Mesenteric fat pad (tissue), 1 donor: ENCODE measurements around the gene PCDHA4. TPM values are rescaled to one million over a fixed set of nuclear protein-coding genes. Genes with fewer than 3 reads are reported as not detected.
"Not testable (repeated sequence)": the region's sequence is repeated elsewhere in the genome, so short reads cannot be mapped to it uniquely, and the experiment has no call there.

ENCODE experiments used
- DNase-seq: peaks from one replicate; pipeline ENCODE4 v3.0.0-alpha.2; 2020; ENCODE audit warnings: low spot score
- total RNA-seq: library from RNA; stranded (reverse); fragmentation: NEBNext Ultra II Directional; extraction: Animal tissue kit (Norgen Biotek cat#: 25700); gene quantifications from one replicate; pipeline ENCODE4 v1.2.1, GENCODE V29; 2021
- donor health status: DM: yes; HTN: yes; CAD: no.

The PCDHA4 gene
- total RNA-seq, 1 donor from 2014 or later, result 0.32 TPM

DNA sequence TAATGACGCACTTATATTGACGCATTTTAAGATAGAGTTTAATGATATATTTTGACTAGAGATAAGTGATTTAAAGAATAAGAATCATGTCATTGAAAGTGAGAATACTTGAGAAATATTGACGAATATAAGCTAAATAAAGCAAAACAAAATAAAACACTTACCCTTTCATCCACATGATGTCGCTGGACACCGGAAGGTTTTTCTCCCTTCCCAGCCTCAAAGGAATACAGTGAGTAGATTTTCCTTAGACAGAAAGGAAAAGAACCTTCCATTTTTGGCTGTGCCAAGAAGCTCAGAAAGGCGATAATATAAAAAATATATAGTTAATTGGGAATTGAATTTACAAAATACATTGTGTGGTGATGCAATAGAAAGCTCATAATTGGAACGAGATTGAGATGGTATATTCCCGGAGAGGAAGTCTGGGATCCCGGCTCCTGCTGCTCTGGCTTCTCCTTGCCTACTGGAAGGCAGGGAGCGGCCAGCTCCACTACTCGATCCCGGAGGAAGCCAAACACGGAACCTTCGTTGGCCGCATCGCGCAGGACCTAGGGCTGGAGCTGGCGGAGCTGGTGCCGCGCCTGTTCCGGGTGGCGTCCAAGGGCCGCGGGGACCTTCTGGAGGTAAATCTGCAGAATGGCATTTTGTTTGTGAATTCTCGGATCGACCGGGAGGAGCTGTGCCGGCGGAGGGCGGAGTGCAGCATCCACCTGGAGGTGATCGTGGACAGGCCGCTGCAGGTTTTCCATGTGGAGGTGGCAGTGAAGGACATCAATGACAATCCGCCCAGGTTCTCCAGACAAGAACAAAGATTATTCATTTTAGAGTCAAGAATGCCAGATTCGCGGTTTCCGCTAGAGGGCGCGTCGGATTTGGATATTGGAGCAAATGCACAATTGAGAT, 14.8 kb downstream of the PCDHA4 start, which contains the start of gene PCDHA5:
Gene PCDHA5 (plus strand): TSS at position 239 of the 906 bp plus-strand sequence.
- no peak for DNase-seq

DNA sequence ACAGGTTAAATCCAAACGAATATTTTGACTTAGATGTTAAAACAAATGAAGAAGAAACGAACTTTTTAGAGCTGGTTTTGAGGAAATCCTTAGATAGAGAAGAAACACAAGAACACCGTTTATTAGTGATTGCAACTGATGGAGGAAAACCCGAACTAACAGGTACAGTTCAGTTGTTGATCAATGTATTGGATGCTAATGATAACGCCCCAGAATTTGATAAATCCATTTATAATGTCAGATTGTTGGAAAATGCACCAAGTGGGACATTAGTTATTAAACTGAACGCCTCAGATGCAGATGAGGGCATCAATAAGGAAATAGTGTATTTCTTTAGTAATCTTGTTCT, 15.4 kb downstream of the PCDHA4 start:
- DNase-seq, result no peak

DNA sequence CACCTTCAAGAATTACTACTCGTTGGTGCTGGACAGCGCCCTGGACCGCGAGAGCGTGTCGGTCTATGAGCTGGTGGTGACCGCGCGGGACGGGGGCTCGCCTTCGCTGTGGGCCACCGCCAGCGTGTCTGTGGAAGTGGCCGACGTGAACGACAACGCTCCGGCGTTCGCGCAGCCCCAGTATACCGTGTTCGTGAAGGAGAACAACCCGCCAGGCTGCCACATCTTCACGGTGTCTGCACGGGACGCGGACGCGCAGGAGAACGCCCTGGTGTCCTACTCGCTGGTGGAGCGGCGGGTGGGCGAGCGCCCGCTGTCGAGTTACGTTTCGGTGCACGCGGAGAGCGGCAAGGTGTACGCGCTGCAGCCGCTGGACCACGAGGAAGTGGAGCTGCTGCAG, 16.1 kb downstream of the PCDHA4 start:
- DNase-seq, result not testable (repeated sequence)

DNA sequence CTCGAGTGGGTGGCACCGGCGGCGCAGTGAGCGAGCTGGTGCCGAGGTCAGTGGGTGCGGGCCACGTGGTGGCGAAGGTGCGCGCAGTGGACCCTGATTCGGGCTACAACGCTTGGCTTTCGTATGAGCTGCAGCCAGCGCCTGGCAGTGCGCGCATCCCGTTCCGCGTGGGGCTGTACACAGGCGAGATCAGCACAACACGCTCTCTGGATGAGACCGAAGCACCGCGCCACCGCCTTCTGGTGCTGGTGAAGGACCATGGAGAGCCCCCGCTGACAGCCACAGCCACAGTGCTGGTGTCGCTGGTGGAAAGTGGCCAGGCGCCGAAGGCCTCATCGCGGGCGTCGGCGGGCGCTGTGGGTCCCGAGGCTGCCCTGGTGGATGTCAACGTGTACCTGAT, 16.6 kb downstream of the PCDHA4 start:
- no peak for DNase-seq

DNA sequence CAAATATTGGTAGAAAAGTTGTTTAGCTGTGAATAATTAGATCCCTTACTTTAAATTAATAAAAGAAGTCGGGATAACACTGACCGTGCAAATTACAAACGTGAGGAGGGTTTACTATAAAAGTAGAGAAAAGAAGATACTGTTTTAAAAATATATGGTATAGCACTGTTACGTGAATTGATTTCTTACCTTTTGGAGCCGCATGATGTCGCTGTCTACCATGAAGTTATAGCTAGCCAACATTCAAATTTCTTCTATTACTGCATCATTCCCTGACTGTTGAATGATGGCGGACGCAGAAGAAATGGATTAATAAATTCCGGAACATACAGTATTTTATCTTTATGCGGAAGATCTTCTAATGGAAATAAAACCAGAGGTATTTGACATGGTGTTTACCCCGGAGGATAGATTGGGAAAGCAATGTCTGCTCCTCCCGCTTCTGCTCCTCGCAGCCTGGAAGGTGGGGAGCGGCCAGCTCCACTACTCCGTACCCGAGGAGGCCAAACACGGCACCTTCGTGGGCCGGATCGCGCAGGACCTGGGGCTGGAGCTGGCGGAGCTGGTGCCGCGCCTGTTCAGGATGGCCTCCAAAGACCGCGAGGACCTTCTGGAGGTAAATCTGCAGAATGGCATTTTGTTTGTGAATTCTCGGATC, 21.0 kb downstream of the PCDHA4 start, which contains the start of gene PCDHA6:
Gene PCDHA6 (plus strand): TSS at position 257 of the 658 bp plus-strand sequence. CDS start 132 bp downstream, at position 389.
- no peak for DNase-seq

DNA sequence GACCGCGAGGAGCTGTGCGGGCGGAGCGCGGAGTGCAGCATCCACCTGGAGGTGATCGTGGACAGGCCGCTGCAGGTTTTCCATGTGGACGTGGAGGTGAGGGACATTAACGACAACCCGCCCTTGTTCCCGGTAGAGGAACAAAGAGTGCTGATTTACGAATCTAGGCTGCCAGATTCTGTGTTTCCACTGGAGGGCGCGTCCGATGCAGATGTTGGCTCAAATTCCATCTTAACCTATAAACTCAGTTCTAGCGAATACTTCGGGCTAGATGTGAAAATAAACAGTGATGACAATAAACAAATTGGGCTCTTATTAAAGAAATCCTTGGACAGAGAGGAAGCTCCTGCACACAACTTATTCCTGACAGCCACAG, 21.5 kb downstream of the PCDHA4 start:
- no peak for DNase-seq

DNA sequence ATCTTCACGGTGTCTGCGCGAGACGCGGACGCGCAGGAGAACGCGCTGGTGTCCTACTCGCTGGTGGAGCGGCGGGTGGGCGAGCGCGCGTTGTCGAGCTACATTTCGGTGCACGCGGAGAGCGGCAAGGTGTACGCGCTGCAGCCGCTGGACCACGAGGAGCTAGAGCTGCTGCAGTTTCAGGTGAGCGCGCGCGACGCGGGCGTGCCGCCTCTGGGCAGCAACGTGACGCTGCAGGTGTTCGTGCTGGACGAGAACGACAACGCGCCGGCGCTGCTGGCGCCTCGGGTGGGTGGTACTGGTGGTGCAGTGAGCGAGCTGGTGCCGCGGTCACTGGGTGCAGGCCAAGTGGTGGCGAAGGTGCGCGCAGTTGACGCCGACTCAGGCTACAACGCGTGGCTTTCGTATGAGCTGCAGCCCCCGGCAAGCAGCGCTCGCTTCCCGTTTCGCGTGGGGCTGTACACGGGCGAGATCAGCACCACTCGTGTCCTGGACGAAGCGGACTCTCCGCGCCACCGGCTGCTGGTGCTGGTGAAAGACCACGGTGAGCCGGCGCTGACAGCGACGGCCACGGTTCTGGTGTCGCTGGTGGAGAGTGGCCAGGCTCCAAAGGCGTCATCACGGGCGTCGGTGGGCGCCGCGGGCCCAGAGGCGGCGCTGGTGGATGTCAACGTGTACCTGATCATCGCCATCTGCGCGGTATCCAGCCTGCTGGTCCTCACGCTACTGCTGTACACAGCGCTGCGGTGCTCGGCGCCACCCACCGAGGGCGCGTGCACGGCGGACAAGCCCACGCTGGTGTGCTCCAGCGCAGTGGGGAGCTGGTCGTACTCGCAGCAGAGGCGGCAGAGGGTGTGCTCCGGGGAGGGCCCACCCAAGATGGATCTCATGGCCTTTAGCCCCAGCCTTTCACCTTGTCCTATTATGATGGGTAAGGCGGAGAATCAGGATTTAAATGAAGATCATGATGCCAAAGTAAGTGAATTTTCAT, 22.9 kb downstream of the PCDHA4 start:
- not testable (repeated sequence) for DNase-seq

DNA sequence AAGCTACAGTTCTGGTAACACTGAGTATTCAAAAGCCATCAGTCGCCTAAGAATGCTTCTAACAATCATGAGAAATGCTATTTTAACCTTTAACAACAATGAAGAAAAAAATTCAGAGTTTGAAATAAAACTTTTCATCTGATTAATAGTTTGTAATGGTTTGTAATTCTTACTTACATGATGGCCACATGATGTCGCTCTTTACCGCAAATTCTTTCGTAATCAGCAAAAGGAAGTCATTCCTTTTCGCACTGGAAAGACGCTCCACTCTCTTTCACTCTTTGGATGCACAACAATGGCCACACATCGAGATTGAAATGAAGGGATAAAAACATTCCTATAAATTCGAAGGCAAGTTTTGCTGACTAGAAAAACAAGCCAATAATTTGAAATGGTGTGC, 27.1 kb downstream of the PCDHA4 start, which contains the start of gene PCDHA7:
Gene PCDHA7 (plus strand): TSS at position 277 of the 400 bp plus-strand sequence. CDS start 115 bp downstream, at position 392.
- no peak for DNase-seq

DNA sequence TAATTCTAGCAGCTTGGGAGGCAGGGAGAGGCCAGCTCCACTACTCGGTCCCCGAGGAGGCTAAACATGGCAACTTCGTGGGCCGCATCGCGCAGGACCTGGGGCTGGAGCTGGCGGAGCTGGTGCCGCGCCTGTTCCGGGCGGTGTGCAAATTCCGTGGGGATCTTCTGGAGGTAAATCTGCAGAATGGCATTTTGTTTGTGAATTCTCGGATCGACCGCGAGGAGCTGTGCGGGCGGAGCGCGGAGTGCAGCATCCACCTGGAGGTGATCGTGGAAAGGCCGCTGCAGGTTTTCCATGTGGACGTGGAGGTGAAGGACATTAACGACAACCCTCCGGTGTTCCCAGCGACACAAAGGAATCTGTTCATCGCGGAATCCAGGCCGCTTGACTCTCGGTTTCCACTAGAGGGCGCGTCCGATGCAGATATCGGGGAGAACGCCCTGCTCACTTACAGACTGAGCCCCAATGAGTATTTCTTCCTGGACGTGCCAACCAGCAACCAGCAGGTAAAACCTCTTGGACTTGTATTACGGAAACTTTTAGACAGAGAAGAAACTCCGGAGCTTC, 27.7 kb downstream of the PCDHA4 start:
- not testable (repeated sequence) for DNase-seq

DNA sequence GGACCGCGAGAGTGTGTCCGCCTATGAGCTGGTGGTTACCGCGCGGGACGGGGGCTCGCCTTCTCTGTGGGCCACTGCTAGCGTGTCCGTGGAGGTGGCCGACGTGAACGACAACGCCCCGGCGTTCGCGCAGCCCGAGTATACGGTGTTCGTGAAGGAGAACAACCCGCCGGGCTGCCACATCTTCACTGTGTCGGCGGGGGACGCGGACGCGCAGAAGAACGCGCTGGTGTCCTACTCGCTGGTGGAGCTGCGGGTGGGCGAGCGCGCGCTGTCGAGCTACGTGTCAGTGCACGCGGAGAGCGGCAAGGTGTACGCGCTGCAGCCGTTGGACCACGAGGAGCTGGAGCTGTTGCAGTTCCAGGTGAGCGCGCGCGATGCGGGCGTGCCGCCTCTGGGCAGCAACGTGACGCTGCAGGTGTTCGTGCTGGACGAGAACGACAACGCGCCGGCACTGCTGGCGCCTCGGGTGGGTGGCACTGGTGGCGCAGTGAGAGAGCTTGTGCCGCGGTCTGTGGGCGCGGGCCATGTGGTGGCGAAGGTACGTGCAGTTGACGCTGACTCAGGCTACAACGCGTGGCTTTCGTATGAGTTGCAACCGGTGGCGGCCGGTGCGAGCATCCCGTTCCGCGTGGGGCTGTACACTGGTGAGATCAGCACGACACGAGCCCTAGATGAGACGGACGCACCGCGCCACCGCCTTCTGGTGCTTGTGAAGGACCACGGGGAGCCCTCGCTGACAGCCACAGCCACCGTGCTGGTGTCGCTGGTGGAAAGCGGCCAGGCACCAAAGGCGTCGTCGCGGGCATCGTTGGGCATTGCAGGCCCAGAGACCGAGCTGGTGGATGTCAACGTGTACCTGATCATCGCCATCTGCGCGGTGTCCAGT, 29.0 kb downstream of the PCDHA4 start:
- DNase-seq, result peak; percentile 89

DNA sequence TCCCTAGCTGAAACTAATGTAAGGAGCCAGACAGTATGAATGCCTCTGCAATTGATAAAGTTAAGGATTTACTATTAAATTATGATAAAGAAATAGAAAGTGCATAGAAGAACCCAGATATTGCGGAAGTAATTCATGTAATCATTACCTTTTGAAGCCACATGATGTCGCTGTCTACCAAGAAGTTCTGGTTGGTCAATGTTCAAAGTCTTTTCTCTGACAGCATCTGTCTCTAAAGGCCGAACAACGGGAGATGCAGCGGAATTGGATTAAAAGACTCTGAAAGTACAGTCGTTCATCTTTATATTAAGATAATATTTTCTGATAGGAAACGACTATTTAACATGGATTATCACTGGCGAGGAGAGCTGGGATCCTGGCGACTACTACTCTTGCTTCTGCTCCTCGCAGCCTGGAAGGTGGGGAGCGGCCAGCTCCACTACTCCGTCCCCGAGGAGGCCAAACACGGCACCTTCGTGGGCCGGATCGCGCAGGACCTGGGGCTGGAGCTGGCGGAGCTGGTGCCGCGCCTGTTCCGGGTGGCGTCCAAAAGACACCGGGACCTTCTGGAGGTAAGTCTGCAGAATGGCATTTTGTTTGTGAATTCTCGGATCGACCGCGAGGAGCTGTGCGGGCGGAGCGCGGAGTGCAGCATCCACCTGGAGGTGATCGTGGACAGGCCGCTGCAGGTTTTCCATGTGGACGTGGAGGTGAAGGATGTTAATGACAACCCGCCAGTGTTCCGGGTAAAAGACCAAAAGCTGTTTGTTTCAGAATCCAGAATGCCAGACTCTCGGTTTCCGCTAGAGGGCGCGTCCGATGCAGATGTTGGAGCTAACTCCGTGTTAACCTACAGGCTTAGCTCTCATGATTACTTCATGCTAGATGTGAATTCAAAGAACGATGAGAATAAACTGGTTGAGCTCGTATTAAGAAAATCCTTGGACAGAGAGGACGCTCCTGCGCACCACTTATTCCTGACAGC, 34.4 kb downstream of the PCDHA4 start, which contains the start of gene PCDHA8:
Gene PCDHA8 (plus strand): TSS at position 210 of the 985 bp plus-strand sequence. CDS start 135 bp downstream, at position 345.
- peak; percentile 72 for DNase-seq

DNA sequence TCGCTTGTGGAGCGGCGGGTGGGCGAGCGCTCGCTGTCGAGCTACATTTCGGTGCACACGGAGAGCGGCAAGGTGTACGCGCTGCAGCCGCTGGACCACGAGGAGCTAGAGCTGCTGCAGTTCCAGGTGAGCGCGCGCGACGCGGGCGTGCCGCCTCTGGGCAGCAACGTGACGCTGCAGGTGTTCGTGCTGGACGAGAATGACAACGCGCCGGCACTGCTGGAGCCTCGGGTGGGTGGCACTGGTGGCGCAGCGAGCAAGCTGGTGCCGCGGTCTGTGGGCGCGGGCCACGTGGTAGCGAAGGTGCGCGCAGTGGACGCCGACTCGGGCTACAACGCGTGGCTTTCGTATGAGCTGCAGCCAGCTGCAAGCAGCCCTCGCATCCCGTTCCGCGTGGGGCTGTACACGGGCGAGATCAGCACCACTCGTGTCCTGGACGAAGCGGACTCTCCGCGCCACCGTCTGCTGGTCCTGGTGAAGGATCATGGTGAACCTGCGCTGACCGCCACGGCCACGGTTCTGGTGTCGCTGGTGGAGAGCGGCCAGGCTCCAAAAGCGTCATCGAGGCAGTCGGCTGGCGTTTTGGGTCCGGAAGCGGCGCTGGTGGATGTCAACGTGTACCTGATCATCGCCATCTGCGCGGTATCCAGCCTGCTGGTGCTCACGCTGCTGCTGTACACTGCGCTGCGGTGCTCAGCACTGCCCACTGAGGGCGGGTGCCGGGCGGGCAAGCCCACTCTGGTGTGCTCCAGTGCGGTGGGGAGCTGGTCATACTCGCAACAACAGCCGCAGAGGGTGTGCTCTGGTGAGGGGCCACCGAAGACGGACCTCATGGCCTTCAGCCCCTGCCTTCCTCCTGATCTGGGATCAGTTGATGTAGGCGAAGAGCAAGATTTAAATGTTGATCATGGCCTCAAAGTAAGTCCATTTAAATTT, 36.2 kb downstream of the PCDHA4 start:
- DNase-seq, result peak; percentile 74

DNA sequence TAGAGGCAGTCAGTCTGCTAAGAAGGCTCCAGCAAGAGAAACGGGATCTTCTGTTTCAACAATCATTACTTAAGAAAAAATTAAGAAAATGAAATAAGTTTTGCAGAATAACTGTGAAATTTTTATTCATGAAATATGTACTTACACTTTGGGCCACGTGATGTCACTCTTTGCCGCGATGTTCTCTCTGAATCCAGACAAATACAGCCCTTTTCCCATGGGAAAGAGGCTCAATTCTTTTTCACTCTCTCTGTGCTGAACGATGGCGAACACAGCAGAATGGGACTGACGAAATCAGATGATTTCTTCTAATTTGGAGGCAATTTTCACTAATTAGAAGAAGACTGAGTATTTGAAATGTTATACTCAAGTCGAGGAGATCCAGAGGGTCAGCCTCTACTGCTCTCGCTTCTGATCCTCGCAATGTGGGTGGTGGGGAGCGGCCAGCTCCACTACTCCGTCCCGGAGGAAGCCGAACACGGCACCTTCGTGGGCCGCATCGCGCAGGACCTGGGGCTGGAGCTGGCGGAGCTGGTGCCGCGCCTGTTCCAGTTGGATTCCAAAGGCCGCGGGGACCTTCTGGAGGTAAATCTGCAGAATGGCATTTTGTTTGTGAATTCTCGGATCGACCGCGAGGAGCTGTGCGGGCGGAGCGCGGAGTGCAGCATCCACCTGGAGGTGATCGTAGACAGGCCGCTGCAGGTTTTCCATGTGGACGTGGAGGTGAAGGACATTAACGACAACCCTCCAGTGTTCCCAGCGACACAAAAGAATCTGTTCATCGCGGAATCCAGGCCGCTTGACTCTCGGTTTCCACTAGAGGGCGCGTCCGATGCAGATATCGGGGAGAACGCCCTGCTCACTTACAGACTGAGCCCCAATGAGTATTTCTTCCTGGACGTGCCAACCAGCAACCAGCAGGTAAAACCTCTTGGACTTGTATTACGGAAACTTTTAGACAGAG, 41.6 kb downstream of the PCDHA4 start, which contains the start of gene PCDHA9:
Gene PCDHA9 (plus strand): TSS at position 244 of the 964 bp plus-strand sequence. CDS start 114 bp downstream, at position 358.
- not testable (repeated sequence) for DNase-seq

DNA sequence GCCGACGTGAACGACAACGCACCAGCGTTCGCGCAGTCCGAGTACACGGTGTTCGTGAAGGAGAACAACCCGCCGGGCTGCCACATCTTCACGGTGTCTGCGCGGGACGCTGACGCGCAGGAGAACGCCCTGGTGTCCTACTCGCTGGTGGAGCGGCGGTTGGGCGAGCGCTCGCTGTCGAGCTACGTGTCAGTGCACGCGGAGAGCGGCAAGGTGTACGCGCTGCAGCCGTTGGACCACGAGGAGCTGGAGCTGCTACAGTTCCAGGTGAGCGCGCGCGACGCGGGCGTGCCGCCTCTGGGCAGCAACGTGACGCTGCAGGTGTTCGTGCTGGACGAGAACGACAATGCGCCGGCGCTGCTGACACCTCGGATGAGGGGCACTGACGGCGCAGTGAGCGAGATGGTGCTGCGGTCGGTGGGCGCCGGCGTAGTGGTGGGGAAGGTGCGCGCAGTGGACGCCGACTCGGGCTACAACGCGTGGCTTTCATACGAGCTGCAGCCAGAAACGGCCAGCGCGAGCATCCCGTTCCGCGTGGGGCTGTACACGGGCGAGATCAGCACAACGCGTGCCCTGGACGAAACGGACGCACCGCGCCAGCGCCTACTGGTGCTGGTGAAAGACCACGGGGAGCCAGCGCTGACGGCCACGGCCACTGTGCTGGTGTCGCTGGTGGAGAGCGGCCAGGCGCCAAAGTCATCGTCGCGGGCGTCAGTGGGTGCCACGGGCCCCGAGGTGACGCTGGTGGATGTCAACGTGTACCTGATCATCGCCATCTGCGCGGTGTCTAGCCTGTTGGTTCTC, 43.2 kb downstream of the PCDHA4 start:
- peak; percentile 82 for DNase-seq
